Nephron (organoid): ENCODE results near the gene IQSEC1.

ENCODE experiments used
- H3K27ac Mint-ChIP-seq, 3 experiments: 2 replicates each; pipeline ENCODE4 v1.8.0; 2020; ENCODE audit warnings: mixed read lengths in 3 of 3, mild to moderate bottlenecking in 2 of 3, moderate library complexity in 1 of 3
- H3K27me3 Mint-ChIP-seq: 2 replicates; pipeline ENCODE4 v1.8.0; 2021; ENCODE audit warnings: low read depth, mild to moderate bottlenecking, moderate library complexity, mixed read lengths
- H3K36me3 Mint-ChIP-seq: 2 replicates; pipeline ENCODE4 v1.8.0; 2020; ENCODE audit warnings: low read depth, mixed read lengths
- H3K4me1 Mint-ChIP-seq: 2 replicates; pipeline ENCODE4 v1.8.0; 2020; ENCODE audit warnings: mixed read lengths
- H3K4me3 Mint-ChIP-seq, 3 experiments: 2 replicates each; pipeline ENCODE4 v1.8.0; 2020; ENCODE audit warnings: mild to moderate bottlenecking in 3 of 3, mixed read lengths in 3 of 3, moderate library complexity in 2 of 3
- H3K9me3 Mint-ChIP-seq: 2 replicates; pipeline ENCODE4 v1.8.0; 2020; ENCODE audit warnings: mixed read lengths
- CTCF ChIP-seq, 3 experiments: fragments of 200-600 bp; sonication (generic); IDR thresholded peaks; one replicate each; pipeline ENCODE4 v1.5.0; 2021; ENCODE audit warnings: antibody characterized with exemption in 3 of 3; ENCODE audit not compliant: unreplicated experiment in 3 of 3

The IQSEC1 gene

GRCh38 chr3:12979947-12980487, 93.2 kb downstream of the IQSEC1 start:
- no peak for TF ChIP-seq CTCF (IDR thresholded peaks at IDR 0.05; ENCODE audit: unreplicated experiment in 3 of 3)
- Mint-ChIP-seq H3K27me3 (peaks cover 13% of the 10 kb centered on the region), H3K4me1 (peaks cover 26% of the 10 kb centered on the region), H3K27ac (no peak overlapping the region), H3K9me3 (no peaks in the 10 kb centered on the region), H3K36me3 (no peaks in the 10 kb centered on the region), H3K4me3 (no peak overlapping the region)

- no peak for TF ChIP-seq CTCF (IDR thresholded peaks at IDR 0.05; ENCODE audit: unreplicated experiment in 3 of 3)
- no peak overlapping the region for H3K4me3 Mint-ChIP-seq
- no peaks in the 10 kb centered on the region for H3K9me3 Mint-ChIP-seq
- H3K4me1 Mint-ChIP-seq: peaks cover 29% of the 10 kb centered on the region
- peaks cover 13% of the 10 kb centered on the region for H3K27me3 Mint-ChIP-seq
- no peaks in the 10 kb centered on the region for H3K36me3 Mint-ChIP-seq
- H3K27ac Mint-ChIP-seq: no peak overlapping the region
Observed at GRCh38 chr3:12979151-12979946, 93.9 kb downstream of the IQSEC1 start.

GRCh38 chr3:12978682-12979081, 94.5 kb downstream of the IQSEC1 start:
- Mint-ChIP-seq H3K27me3 (peaks cover 13% of the 10 kb centered on the region), H3K4me1 (peaks cover 30% of the 10 kb centered on the region), H3K27ac (no peak overlapping the region), H3K9me3 (no peaks in the 10 kb centered on the region), H3K36me3 (no peaks in the 10 kb centered on the region), H3K4me3 (no peak overlapping the region)
- TF ChIP-seq CTCF (IDR thresholded peaks at IDR 0.05; ENCODE audit: unreplicated experiment in 3 of 3): no peak

- no peaks in the 10 kb centered on the region for H3K36me3 Mint-ChIP-seq
- no peak for TF ChIP-seq CTCF (IDR thresholded peaks at IDR 0.05; ENCODE audit: unreplicated experiment in 3 of 3)
- peaks cover 16% of the 10 kb centered on the region for H3K27me3 Mint-ChIP-seq
- H3K27ac Mint-ChIP-seq: no peak overlapping the region
- H3K4me3 Mint-ChIP-seq: no peak overlapping the region
- peaks cover 37% of the 10 kb centered on the region for H3K4me1 Mint-ChIP-seq
- no peaks in the 10 kb centered on the region for H3K9me3 Mint-ChIP-seq
Observed at GRCh38 chr3:12977117-12977808, 96.0 kb downstream of the IQSEC1 start.

- Mint-ChIP-seq H3K9me3 (no peaks in the 10 kb centered on the region), H3K4me3 (no peak overlapping the region), H3K36me3 (no peaks in the 10 kb centered on the region), H3K27me3 (peaks cover 14% of the 10 kb centered on the region), H3K27ac (no peak overlapping the region), H3K4me1 (peaks cover 37% of the 10 kb centered on the region)
- TF ChIP-seq CTCF (IDR thresholded peaks at IDR 0.05; ENCODE audit: unreplicated experiment in 3 of 3): no peak
Observed at GRCh38 chr3:12975748-12976522, 97.3 kb downstream of the IQSEC1 start.
